OCI-LY7 (cell line): ENCODE data around the gene ZNF45. TPM values are rescaled to one million over a fixed set of nuclear protein-coding genes. Genes with fewer than 3 reads are reported as not detected.
"Not testable (repeated sequence)": the region's sequence is repeated elsewhere in the genome, so short reads cannot be mapped to it uniquely, and the experiment has no call there.

ENCODE experiments used
- BruUV-seq: library from RNA; stranded (reverse); fragments of 400-500 nt; replicated peaks from 2 replicates; lab custom pipeline; 2021; lab: Mats Ljungman, UMichigan
- CTCF ChIA-PET: fragments of 300-600 bp; sonication (Branson Sonifier 250); formaldehyde crosslinking; loops from one replicate; lab custom pipeline; 2022; ENCODE audit warnings: antibody characterized with exemption; ENCODE audit not compliant: unreplicated experiment; lab: Charles Lee
- POLR2A ChIA-PET: fragments of 300-600 bp; sonication (Branson Sonifier 250); formaldehyde crosslinking; loops from one replicate; lab custom pipeline; 2022; ENCODE audit warnings: antibody characterized with exemption; lab: Charles Lee
- DNase-seq: peaks from one replicate; pipeline ENCODE4 v3.0.0-alpha.2; 2015; ENCODE audit warnings: low spot score
- H2AFZ ChIP-seq: fragments of 200-600 bp; sonication (generic), shearing (Covaris generic); 2 replicates; pipeline ENCODE4 v1.6.1; 2014; ENCODE audit warnings: mild to moderate bottlenecking, antibody characterized with exemption, low read length, moderate library complexity
- H3K27ac ChIP-seq: fragments of 200-600 bp; sonication (generic); 2 replicates; pipeline ENCODE4 v1.5.1; 2014; ENCODE audit warnings: mixed run types, low read depth, mild to moderate bottlenecking, moderate library complexity, low read length, inconsistent platforms; ENCODE audit not compliant: poor library complexity, severe bottlenecking
- H3K36me3 ChIP-seq: fragments of 200-600 bp; sonication (generic); 2 replicates; pipeline ENCODE4 v1.6.1; 2014; ENCODE audit warnings: mild to moderate bottlenecking, antibody characterized with exemption, low read length, moderate library complexity, mixed read lengths; ENCODE audit not compliant: insufficient read depth
- H3K4me1 ChIP-seq: fragments of 200-600 bp; sonication (generic); 2 replicates; pipeline ENCODE4 v1.5.1; 2014; ENCODE audit warnings: mild to moderate bottlenecking, low read length; ENCODE audit not compliant: insufficient read depth, poor library complexity, severe bottlenecking
- H3K4me2 ChIP-seq: fragments of 200-600 bp; sonication (generic); 2 replicates; pipeline ENCODE4 v1.6.1; 2014; ENCODE audit warnings: mild to moderate bottlenecking, low read length
- H3K4me3 ChIP-seq: fragments of 200-600 bp; sonication (generic); 2 replicates; pipeline ENCODE4 v1.5.1; 2014; ENCODE audit warnings: mild to moderate bottlenecking, low read depth, low read length; ENCODE audit not compliant: poor library complexity, severe bottlenecking
- H3K79me2 ChIP-seq: fragments of 200-600 bp; sonication (generic); 2 replicates; pipeline ENCODE4 v1.6.1; 2016; ENCODE audit warnings: low read depth, mild to moderate bottlenecking, low read length, moderate library complexity, mixed read lengths; ENCODE audit not compliant: insufficient read depth
- H3K9me2 ChIP-seq: fragments of 200-600 bp; sonication (generic); 2 replicates; pipeline ENCODE4 v1.6.1; 2016; ENCODE audit warnings: mild to moderate bottlenecking, low read length, mixed read lengths; ENCODE audit not compliant: insufficient read depth
- H3K9me3 ChIP-seq: fragments of 200-600 bp; sonication (generic); 2 replicates; pipeline ENCODE4 v1.6.1; 2014; ENCODE audit warnings: mild to moderate bottlenecking, mixed run types, low read length, mixed read lengths
- H4K20me1 ChIP-seq: fragments of 200-600 bp; sonication (generic); 2 replicates; pipeline ENCODE4 v1.6.1; 2014; ENCODE audit warnings: mild to moderate bottlenecking, antibody characterized with exemption, low read length, moderate library complexity, mixed read lengths; ENCODE audit not compliant: insufficient read depth
- EZH2phosphoT487 ChIP-seq: fragments of 200-600 bp; sonication (generic); IDR thresholded peaks from 2 replicates; pipeline ENCODE4 v1.6.1; 2018; ENCODE audit warnings: low read depth, borderline replicate concordance, mild to moderate bottlenecking, mixed run types, antibody characterized with exemption, low read length, moderate library complexity, mixed read lengths
- intact Hi-C: fragments of 100-400 bp; cut with micrococcal nuclease; formaldehyde crosslinking; loops from one replicate; pipeline ENCODE4 v1.10.0; 2022; ENCODE audit not compliant: unreplicated experiment
- total RNA-seq, 2 experiments: library from RNA; depleted of rRNA in 1 of 2; stranded (reverse); fragments of >200 nt in 1 of 2; shearing (Covaris generic) in 1 of 2; gene quantifications; 2 replicates each; pipeline ENCODE4 v1.2.3, GENCODE V29; 2014 to 2022
- TF ChIP-seq, protein P1 (sequence below): fragments of 200-600 bp; sonication (generic); conservative IDR thresholded peaks from 2 replicates; pipeline ENCODE4 v1.5.1; 2014; ENCODE audit warnings: mild to moderate bottlenecking, antibody characterized with exemption, low read length, moderate library complexity, mixed read lengths

ZNF45 gene
- total RNA-seq, 2 experiments from 2014 or later, result 9.7 to 15.3 TPM

DNA sequence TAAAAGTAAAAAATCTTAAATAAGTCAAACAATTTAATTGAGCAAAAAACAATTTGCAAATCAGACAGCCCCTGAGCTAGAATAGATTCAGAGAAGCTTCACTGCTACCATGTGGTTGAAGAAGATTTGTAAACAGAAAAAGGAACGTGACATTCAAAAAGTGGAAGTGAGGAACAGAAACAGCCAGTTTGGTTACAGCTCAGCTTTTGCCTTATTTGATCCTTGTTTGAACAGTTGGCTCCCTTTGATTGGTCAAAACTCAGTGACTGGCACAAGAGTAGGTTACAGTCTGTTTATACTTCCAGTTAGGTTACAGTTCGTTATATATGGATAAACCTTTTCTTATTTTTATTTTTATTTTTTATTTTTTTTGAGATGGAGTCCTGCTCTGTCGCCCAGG is 21.7 kb upstream of the ZNF45 start:
- DNase-seq, result peak; percentile 23
- Histone ChIP-seq H4K20me1 (no peaks in the 10 kb centered on the region), H3K4me3 (no peak overlapping the region), H3K9me3 (no peaks in the 10 kb centered on the region), H3K4me2 (no peak overlapping the region), H3K27ac (no peak overlapping the region), H3K36me3 (no peaks in the 10 kb centered on the region), H3K9me2 (no peaks in the 10 kb centered on the region), H2AFZ (no peak overlapping the region), H3K79me2 (no peaks in the 10 kb centered on the region), H3K4me1 (no peaks in the 10 kb centered on the region)
- BruUV-seq, result no TSS peak
- intact Hi-C loops, result no loop called here
- no peak for TF ChIP-seq EZH2phosphoT487
- TF ChIP-seq, protein P1, sequence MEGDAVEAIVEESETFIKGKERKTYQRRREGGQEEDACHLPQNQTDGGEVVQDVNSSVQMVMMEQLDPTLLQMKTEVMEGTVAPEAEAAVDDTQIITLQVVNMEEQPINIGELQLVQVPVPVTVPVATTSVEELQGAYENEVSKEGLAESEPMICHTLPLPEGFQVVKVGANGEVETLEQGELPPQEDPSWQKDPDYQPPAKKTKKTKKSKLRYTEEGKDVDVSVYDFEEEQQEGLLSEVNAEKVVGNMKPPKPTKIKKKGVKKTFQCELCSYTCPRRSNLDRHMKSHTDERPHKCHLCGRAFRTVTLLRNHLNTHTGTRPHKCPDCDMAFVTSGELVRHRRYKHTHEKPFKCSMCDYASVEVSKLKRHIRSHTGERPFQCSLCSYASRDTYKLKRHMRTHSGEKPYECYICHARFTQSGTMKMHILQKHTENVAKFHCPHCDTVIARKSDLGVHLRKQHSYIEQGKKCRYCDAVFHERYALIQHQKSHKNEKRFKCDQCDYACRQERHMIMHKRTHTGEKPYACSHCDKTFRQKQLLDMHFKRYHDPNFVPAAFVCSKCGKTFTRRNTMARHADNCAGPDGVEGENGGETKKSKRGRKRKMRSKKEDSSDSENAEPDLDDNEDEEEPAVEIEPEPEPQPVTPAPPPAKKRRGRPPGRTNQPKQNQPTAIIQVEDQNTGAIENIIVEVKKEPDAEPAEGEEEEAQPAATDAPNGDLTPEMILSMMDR, result no peak
- ChIA-PET CTCF (no interaction called here), POLR2A (no interaction called here)

DNA sequence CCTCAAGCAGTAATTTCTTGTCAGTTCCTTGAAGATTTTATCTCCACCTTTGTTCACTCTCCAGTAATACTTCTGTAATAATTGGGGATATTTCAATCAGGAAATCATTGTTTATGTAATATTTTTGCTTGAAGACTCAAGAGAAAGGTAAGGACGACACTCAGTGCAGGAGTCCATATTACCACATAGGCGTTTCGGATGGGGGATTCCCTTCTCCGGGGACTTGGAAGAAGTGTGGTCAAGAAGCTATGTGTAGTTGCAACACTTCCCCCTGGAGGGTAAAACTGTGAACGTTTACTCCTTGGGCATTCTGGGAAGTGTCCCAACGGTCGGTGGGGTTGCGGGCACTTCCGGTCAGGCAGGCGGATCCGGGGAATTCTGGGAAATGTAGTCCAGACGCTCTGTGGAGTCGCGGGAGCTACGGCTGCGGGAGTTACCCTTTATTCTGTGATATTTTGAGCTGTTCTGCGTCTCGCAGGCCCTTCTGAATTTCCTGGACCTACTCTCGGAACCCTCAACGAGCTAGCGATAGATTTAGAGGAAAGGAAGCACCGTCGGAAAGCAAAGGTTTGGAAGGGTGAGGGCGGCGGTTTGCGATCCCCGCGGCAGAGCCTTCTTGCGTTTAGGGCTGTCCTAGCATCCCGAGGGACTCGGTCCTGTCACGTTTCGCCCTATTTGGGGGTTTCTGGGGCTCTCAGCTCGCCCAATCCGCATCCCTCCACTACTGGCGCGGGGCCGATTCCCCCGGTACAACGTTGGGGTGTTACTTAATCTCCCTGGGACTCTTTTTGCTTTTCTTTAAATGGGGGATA is 16.0 kb upstream of the ZNF45 start, which contains the start of gene ZNF221:
TSS of gene ZNF221 (plus strand) at position 395 of the 812 bp plus-strand sequence. CDS start 11,499 bp downstream, outside the sequence.
- Histone ChIP-seq H3K9me3 (peaks cover 15% of the 10 kb centered on the region; the same call in 1 of the 2 replicates), H3K36me3 (no peaks in the 10 kb centered on the region), H3K4me1 (peaks cover 3% of the 10 kb centered on the region), H2AFZ (peak within 1 kb of the TSS; percentile 93), H3K27ac (no peak within 1 kb of the TSS), H4K20me1 (no peaks in the 10 kb centered on the region), H3K4me3 (peak within 1 kb of the TSS; percentile 62), H3K4me2 (peak within 1 kb of the TSS; percentile 51), H3K79me2 (no peaks in the 10 kb centered on the region), H3K9me2 (no peaks in the 10 kb centered on the region)
- DNase-seq, result peak; percentile 66
- no TSS peak for BruUV-seq
- CTCF ChIA-PET, result no interaction called here
- POLR2A ChIA-PET, result interaction anchor here (0.6 to 1.1 kb wide), 2 partner anchors 16 to 211 kb away, joined by 3 to 5 read pairs; partner anchors contain the start of gene ZNF45
- TF ChIP-seq EZH2phosphoT487, result no peak
- TF ChIP-seq, protein P1, result peak; percentile 36; the same call in 1 of the 2 replicates
- intact Hi-C loops, result no loop called here

DNA sequence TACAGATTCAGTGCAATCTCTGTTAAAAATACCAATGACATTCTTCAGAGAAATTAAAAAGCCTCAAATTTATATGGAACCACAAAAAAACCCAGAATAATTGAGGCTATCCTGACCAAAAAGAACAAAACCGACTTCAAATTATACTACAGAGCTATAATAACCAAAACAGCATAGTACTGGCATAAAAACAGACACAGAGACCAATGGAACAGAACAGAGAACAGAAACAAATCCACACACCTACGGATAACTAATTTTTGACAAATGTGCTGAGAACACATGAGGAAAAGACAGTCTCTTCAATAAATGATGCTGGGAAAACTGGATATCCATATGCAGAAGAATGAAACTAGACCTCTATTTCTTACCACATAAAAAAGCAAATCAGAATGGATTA is 14.7 kb upstream of the ZNF45 start:
- H3K36me3 ChIP-seq, H3K4me3 ChIP-seq, BruUV-seq, intact Hi-C loops, DNase-seq, H2AFZ ChIP-seq, CTCF ChIA-PET, H3K9me2 ChIP-seq, H4K20me1 ChIP-seq, H3K79me2 ChIP-seq, H3K27ac ChIP-seq, H3K4me2 ChIP-seq, POLR2A ChIA-PET, H3K4me1 ChIP-seq: not testable (repeated sequence)
- H3K9me3 ChIP-seq, result peaks cover 15% of the 10 kb centered on the region; the same call in 1 of the 2 replicates

DNA sequence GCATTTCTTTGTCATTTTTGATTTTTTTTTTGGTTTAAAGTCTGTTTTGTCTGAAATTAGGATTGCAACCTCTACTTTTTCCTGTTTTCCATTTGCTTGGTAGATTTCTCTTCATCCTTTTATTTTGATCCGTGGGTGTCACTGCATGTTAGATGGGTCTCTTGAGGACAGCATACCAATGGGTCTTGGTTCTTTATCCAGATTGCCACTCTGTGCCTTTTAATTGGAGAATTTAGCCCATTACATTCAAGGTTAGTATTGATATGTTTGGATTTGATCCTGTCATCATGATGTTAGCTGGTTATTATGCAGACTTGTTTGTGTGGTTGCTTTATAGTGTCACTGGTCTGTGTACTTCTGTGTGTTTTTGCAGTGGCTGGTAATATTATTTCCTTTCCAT is 12.3 kb upstream of the ZNF45 start:
- H2AFZ ChIP-seq, CTCF ChIA-PET, H4K20me1 ChIP-seq, H3K4me2 ChIP-seq, H3K36me3 ChIP-seq, H3K4me3 ChIP-seq, H3K79me2 ChIP-seq, POLR2A ChIA-PET, BruUV-seq, H3K9me2 ChIP-seq, intact Hi-C loops, H3K4me1 ChIP-seq, DNase-seq, H3K27ac ChIP-seq: not testable (repeated sequence)
- H3K9me3 ChIP-seq, result peaks cover 15% of the 10 kb centered on the region; the same call in 1 of the 2 replicates
